ENCODE data around the gene HMGB4. TPM values are rescaled to one million over a fixed set of nuclear protein-coding genes. Genes with fewer than 3 reads are reported as not detected.

Gene HMGB4
- polyA plus RNA-seq, 1 donor from 2014 or later: not detected

- Histone ChIP-seq H3F3A (ENCODE audit: insufficient read depth, low read length, poor library complexity, severe bottlenecking) (no peaks in the 10 kb centered on the region), H3K4me3 (ENCODE audit: low read length) (no peak overlapping the region), H3K27ac (ENCODE audit: low read length) (no peak overlapping the region), H2AFZ (ENCODE audit: low read depth, low read length) (no peak overlapping the region), H4K20me1 (ENCODE audit: insufficient read depth) (no peaks in the 10 kb centered on the region), H3K4me2 (ENCODE audit: low read length) (no peak overlapping the region), H3K79me2 (replicated peaks; ENCODE audit: insufficient read depth, low read length) (no peaks in the 10 kb centered on the region), H3K9me3 (ENCODE audit: low read length) (no peaks in the 10 kb centered on the region), H3K27me3 (ENCODE audit: insufficient read depth, low read depth, low read length) (no peaks in the 10 kb centered on the region), H3K9me2 (ENCODE audit: insufficient read depth, low read length) (no peaks in the 10 kb centered on the region), H3K36me3 (ENCODE audit: insufficient read depth, low read length) (no peaks in the 10 kb centered on the region), H3K9ac (ENCODE audit: low read length) (no peak overlapping the region)
- TF ChIP-seq EP300 (conservative IDR thresholded peaks at IDR 0.05; ENCODE audit: poor library complexity, severe bottlenecking) (no peak), RAD21 (conservative IDR thresholded peaks at IDR 0.05) (no peak)
Observed at GRCh38 chr1:33842348-33842747, 21.5 kb upstream of the HMGB4 start.

- H3K9me3 ChIP-seq (ENCODE audit: low read length): no peaks in the 10 kb centered on the region
- no peaks in the 10 kb centered on the region for H3K9me2 ChIP-seq (ENCODE audit: insufficient read depth, low read length)
- no peaks in the 10 kb centered on the region for H3K36me3 ChIP-seq (ENCODE audit: insufficient read depth, low read length)
- H2AFZ ChIP-seq (ENCODE audit: low read depth, low read length): no peak overlapping the region
- H3F3A ChIP-seq (ENCODE audit: insufficient read depth, low read length, poor library complexity, severe bottlenecking): no peaks in the 10 kb centered on the region
- no peaks in the 10 kb centered on the region for H3K79me2 ChIP-seq (replicated peaks; ENCODE audit: insufficient read depth, low read length)
- no peak overlapping the region for H3K4me3 ChIP-seq (ENCODE audit: low read length)
- no peaks in the 10 kb centered on the region for H4K20me1 ChIP-seq (ENCODE audit: insufficient read depth)
- no peak overlapping the region for H3K27ac ChIP-seq (ENCODE audit: low read length)
- no peak overlapping the region for H3K9ac ChIP-seq (ENCODE audit: low read length)
- no peaks in the 10 kb centered on the region for H3K27me3 ChIP-seq (ENCODE audit: insufficient read depth, low read depth, low read length)
- no peak for TF ChIP-seq SMC3 (conservative IDR thresholded peaks at IDR 0.05; ENCODE audit: poor library complexity)
- no peak for TF ChIP-seq CTCF (IDR thresholded peaks at IDR 0.05; ENCODE audit: poor library complexity, severe bottlenecking)
- TF ChIP-seq EP300 (conservative IDR thresholded peaks at IDR 0.05; ENCODE audit: poor library complexity, severe bottlenecking): no peak
- TF ChIP-seq REST (IDR thresholded peaks at IDR 0.05; ENCODE audit: borderline replicate concordance): no peak
- no peak for TF ChIP-seq MXI1 (conservative IDR thresholded peaks at IDR 0.05; ENCODE audit: poor library complexity, severe bottlenecking)
- TF ChIP-seq RAD21 (conservative IDR thresholded peaks at IDR 0.05): no peak
- TF ChIP-seq EZH2 (IDR thresholded peaks at IDR 0.05; ENCODE audit: borderline replicate concordance, insufficient read depth, low read length, poor library complexity, severe bottlenecking): no peak
- TF ChIP-seq POLR2AphosphoS5 (IDR thresholded peaks at IDR 0.05): no peak
- TF ChIP-seq TAF1 (IDR thresholded peaks at IDR 0.05; ENCODE audit: low read depth): no peak
- H3K4me2 ChIP-seq (ENCODE audit: low read length): no peak overlapping the region
Observed at GRCh38 chr1:33844166-33844565, 19.7 kb upstream of the HMGB4 start.

GRCh38 chr1:33846861-33847260, 17.0 kb upstream of the HMGB4 start:
- H2AFZ ChIP-seq (ENCODE audit: low read depth, low read length): no peak overlapping the region
- no peaks in the 10 kb centered on the region for H4K20me1 ChIP-seq (ENCODE audit: insufficient read depth)
- no peak overlapping the region for H3K27ac ChIP-seq (ENCODE audit: low read length)
- no peak overlapping the region for H3K4me2 ChIP-seq (ENCODE audit: low read length)
- no peaks in the 10 kb centered on the region for H3K27me3 ChIP-seq (ENCODE audit: insufficient read depth, low read depth, low read length)
- TF ChIP-seq REST (IDR thresholded peaks at IDR 0.05; ENCODE audit: borderline replicate concordance) (no peak), CTCF (IDR thresholded peaks at IDR 0.05; ENCODE audit: poor library complexity, severe bottlenecking) (no peak), EZH2 (IDR thresholded peaks at IDR 0.05; ENCODE audit: borderline replicate concordance, insufficient read depth, low read length, poor library complexity, severe bottlenecking) (no peak), TAF1 (IDR thresholded peaks at IDR 0.05; ENCODE audit: low read depth) (no peak), POLR2AphosphoS5 (IDR thresholded peaks at IDR 0.05) (no peak), RAD21 (conservative IDR thresholded peaks at IDR 0.05) (no peak), SMC3 (conservative IDR thresholded peaks at IDR 0.05; ENCODE audit: poor library complexity) (no peak), MXI1 (conservative IDR thresholded peaks at IDR 0.05; ENCODE audit: poor library complexity, severe bottlenecking) (no peak), EP300 (conservative IDR thresholded peaks at IDR 0.05; ENCODE audit: poor library complexity, severe bottlenecking) (no peak)
- no peak overlapping the region for H3K9ac ChIP-seq (ENCODE audit: low read length)
- no peak overlapping the region for H3K4me3 ChIP-seq (ENCODE audit: low read length)
- no peaks in the 10 kb centered on the region for H3F3A ChIP-seq (ENCODE audit: insufficient read depth, low read length, poor library complexity, severe bottlenecking)
- H3K9me2 ChIP-seq (ENCODE audit: insufficient read depth, low read length): no peaks in the 10 kb centered on the region
- H3K36me3 ChIP-seq (ENCODE audit: insufficient read depth, low read length): no peaks in the 10 kb centered on the region
- no peaks in the 10 kb centered on the region for H3K79me2 ChIP-seq (replicated peaks; ENCODE audit: insufficient read depth, low read length)
- no peaks in the 10 kb centered on the region for H3K9me3 ChIP-seq (ENCODE audit: low read length)

All from neural cell (in vitro differentiated cells).